OCI-LY7 (cell line): ENCODE measurements around the gene LTA4H. TPM values are rescaled to one million over a fixed set of nuclear protein-coding genes. Genes with fewer than 3 reads are reported as not detected.

Experiments
- BruUV-seq: library from RNA; stranded (reverse); fragments of 400-500 nt; replicated peaks from 2 replicates; lab custom pipeline; 2021; lab: Mats Ljungman, UMichigan
- CTCF ChIA-PET: fragments of 300-600 bp; sonication (Branson Sonifier 250); formaldehyde crosslinking; loops from one replicate; lab custom pipeline; 2022; ENCODE audit warnings: antibody characterized with exemption; ENCODE audit not compliant: unreplicated experiment; lab: Charles Lee
- POLR2A ChIA-PET: fragments of 300-600 bp; sonication (Branson Sonifier 250); formaldehyde crosslinking; loops from one replicate; lab custom pipeline; 2022; ENCODE audit warnings: antibody characterized with exemption; lab: Charles Lee
- DNase-seq: peaks from one replicate; pipeline ENCODE4 v3.0.0-alpha.2; 2015; ENCODE audit warnings: low spot score
- H2AFZ ChIP-seq: fragments of 200-600 bp; sonication (generic), shearing (Covaris generic); 2 replicates; pipeline ENCODE4 v1.6.1; 2014; ENCODE audit warnings: mild to moderate bottlenecking, antibody characterized with exemption, low read length, moderate library complexity
- H3K27ac ChIP-seq: fragments of 200-600 bp; sonication (generic); 2 replicates; pipeline ENCODE4 v1.5.1; 2014; ENCODE audit warnings: mixed run types, low read depth, mild to moderate bottlenecking, moderate library complexity, low read length, inconsistent platforms; ENCODE audit not compliant: poor library complexity, severe bottlenecking
- H3K36me3 ChIP-seq: fragments of 200-600 bp; sonication (generic); 2 replicates; pipeline ENCODE4 v1.6.1; 2014; ENCODE audit warnings: mild to moderate bottlenecking, antibody characterized with exemption, low read length, moderate library complexity, mixed read lengths; ENCODE audit not compliant: insufficient read depth
- H3K4me1 ChIP-seq: fragments of 200-600 bp; sonication (generic); 2 replicates; pipeline ENCODE4 v1.5.1; 2014; ENCODE audit warnings: mild to moderate bottlenecking, low read length; ENCODE audit not compliant: insufficient read depth, poor library complexity, severe bottlenecking
- H3K4me2 ChIP-seq: fragments of 200-600 bp; sonication (generic); 2 replicates; pipeline ENCODE4 v1.6.1; 2014; ENCODE audit warnings: mild to moderate bottlenecking, low read length
- H3K4me3 ChIP-seq: fragments of 200-600 bp; sonication (generic); 2 replicates; pipeline ENCODE4 v1.5.1; 2014; ENCODE audit warnings: mild to moderate bottlenecking, low read depth, low read length; ENCODE audit not compliant: poor library complexity, severe bottlenecking
- H3K79me2 ChIP-seq: fragments of 200-600 bp; sonication (generic); 2 replicates; pipeline ENCODE4 v1.6.1; 2016; ENCODE audit warnings: low read depth, mild to moderate bottlenecking, low read length, moderate library complexity, mixed read lengths; ENCODE audit not compliant: insufficient read depth
- H3K9me2 ChIP-seq: fragments of 200-600 bp; sonication (generic); 2 replicates; pipeline ENCODE4 v1.6.1; 2016; ENCODE audit warnings: mild to moderate bottlenecking, low read length, mixed read lengths; ENCODE audit not compliant: insufficient read depth
- H3K9me3 ChIP-seq: fragments of 200-600 bp; sonication (generic); 2 replicates; pipeline ENCODE4 v1.6.1; 2014; ENCODE audit warnings: mild to moderate bottlenecking, mixed run types, low read length, mixed read lengths
- H4K20me1 ChIP-seq: fragments of 200-600 bp; sonication (generic); 2 replicates; pipeline ENCODE4 v1.6.1; 2014; ENCODE audit warnings: mild to moderate bottlenecking, antibody characterized with exemption, low read length, moderate library complexity, mixed read lengths; ENCODE audit not compliant: insufficient read depth
- CTCF ChIP-seq: fragments of 200-600 bp; sonication (generic); conservative IDR thresholded peaks from 2 replicates; pipeline ENCODE4 v1.5.1; 2014; ENCODE audit warnings: mild to moderate bottlenecking, antibody characterized with exemption, low read length, moderate library complexity, mixed read lengths
- EZH2phosphoT487 ChIP-seq: fragments of 200-600 bp; sonication (generic); IDR thresholded peaks from 2 replicates; pipeline ENCODE4 v1.6.1; 2018; ENCODE audit warnings: low read depth, borderline replicate concordance, mild to moderate bottlenecking, mixed run types, antibody characterized with exemption, low read length, moderate library complexity, mixed read lengths
- intact Hi-C: fragments of 100-400 bp; cut with micrococcal nuclease; formaldehyde crosslinking; loops from one replicate; pipeline ENCODE4 v1.10.0; 2022; ENCODE audit not compliant: unreplicated experiment
- total RNA-seq, 2 experiments: library from RNA; depleted of rRNA in 1 of 2; stranded (reverse); fragments of >200 nt in 1 of 2; shearing (Covaris generic) in 1 of 2; gene quantifications; 2 replicates each; pipeline ENCODE4 v1.2.3, GENCODE V29; 2014 to 2022

LTA4H gene
- total RNA-seq, 2 experiments from 2014 or later, result 86.7 to 122 TPM

DNA sequence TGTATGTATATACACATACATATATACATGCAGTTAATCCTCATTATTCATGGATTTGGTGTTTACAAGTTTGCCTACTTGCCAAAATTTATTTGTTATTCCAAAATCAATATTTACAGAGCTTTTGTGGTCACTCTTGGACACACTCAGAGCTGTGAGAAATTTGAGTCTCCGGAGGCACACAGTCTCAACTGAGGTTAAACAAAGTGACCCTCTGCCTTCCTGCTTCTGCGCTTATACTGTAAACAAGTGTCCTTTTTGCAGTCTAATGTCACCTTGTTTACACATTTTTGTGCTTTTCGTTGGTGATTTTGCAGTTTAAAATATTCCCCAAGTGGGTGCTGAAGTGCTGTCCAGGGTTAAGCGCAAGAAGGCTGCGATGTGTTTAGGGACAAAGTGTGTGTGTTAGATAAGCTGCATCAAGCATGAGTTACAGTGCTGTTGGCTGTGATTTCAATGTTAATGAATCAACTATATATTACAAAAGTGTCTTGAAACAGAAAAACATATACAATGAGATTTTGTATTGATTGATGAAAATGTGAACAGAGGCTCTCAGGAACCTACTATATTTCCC lies 13.1 kb upstream of the LTA4H start:
- POLR2A ChIA-PET, result interaction anchor here (0.6 to 1.6 kb wide), 4 partner anchors 17 to 329 kb away, joined by 3 to 5 read pairs (median 4); no protein-coding TSS in a partner anchor
- Histone ChIP-seq H2AFZ (peak overlapping the region; percentile 91; the same call in 1 of the 2 replicates), H3K4me3 (no peak overlapping the region), H3K36me3 (no peaks in the 10 kb centered on the region), H3K4me1 (peaks cover 26% of the 10 kb centered on the region), H3K9me2 (no peaks in the 10 kb centered on the region), H3K4me2 (no peak overlapping the region), H3K9me3 (0 out of 2 replicates have a peak, but pooled peaks cover 1% of the 10 kb centered on the region), H3K79me2 (no peaks in the 10 kb centered on the region), H4K20me1 (no peaks in the 10 kb centered on the region), H3K27ac (no peak overlapping the region)
- no peak for DNase-seq
- intact Hi-C loops, result no loop called here
- no peak for TF ChIP-seq EZH2phosphoT487
- TF ChIP-seq CTCF, result no peak
- no TSS peak for BruUV-seq
- CTCF ChIA-PET, result no interaction called here

DNA sequence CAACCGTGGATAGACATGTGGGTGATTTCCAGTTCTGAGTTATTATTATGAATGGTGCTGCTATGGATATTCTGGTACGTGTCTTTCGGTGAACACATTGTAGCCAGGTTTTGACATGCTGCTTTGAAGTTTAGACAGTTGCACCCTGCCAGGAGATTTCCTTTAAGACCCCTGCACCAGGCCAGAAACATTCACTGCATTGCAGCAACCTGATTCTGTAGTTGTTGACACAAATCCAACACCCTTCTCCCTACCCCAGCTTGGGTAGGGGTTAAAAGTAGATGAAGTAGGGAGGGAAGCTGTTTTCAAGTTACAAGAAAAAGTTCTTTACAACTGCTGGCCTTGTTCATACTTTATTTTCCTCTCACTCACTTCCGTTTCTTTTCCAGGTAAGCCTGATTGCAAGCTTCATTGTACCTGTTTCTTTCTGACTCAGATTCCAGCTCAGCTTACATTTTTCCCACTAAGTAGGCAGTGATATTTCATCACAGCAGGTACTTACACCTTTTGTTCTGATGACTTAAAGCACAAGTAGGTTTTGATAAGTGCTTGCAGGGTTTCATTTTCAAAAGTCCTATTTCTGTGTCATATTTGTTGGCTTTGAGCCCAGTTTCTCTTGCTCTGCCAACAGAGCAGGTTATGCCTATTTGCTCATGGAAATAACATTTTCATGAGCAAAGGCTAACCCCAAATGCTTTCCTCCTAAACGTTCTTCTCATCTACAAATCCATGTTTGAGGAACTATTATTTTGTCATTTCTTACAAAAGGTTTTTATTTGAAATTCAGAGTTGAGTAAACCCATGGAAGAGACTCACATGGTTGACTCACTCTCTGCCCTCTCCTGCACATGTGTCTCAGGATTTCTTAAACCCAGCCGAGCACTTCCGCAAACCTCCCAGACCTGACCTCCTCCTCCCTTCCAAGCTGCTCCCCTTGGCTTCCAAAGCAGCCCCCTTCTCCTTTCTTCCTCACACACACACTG lies 12.1 kb upstream of the LTA4H start:
- Histone ChIP-seq H3K9me3 (no peaks in the 10 kb centered on the region), H2AFZ (peak overlapping the region; percentile 91), H3K4me2 (peak overlapping the region; percentile 50), H3K4me1 (peaks cover 26% of the 10 kb centered on the region), H3K9me2 (no peaks in the 10 kb centered on the region), H3K27ac (peak overlapping the region; percentile 8), H3K36me3 (no peaks in the 10 kb centered on the region), H3K4me3 (no peak overlapping the region), H3K79me2 (no peaks in the 10 kb centered on the region), H4K20me1 (no peaks in the 10 kb centered on the region)
- CTCF ChIA-PET, result interaction anchor here (0.9 kb wide), 1 partner anchor 11 kb away, joined by 3 read pairs; no protein-coding TSS in a partner anchor
- intact Hi-C loops, result no loop called here
- TF ChIP-seq EZH2phosphoT487 (no peak), CTCF (no peak)
- BruUV-seq, result no TSS peak
- peak; percentile 46 for DNase-seq
- POLR2A ChIA-PET, result interaction anchor here (0.6 to 1.6 kb wide), 6 partner anchors 12 to 328 kb away, joined by 3 to 7 read pairs (median 4); partner anchors contain the start of gene LTA4H
